RWPE1 (cell line): ENCODE results near the gene FBXO9.

Source experiments
- CTCF ChIA-PET: fragments of 350-600 bp; sonication (Branson Sonifier 250); formaldehyde crosslinking; extraction: SDS; loops from one replicate; lab custom pipeline; 2021; lab: Yijun Ruan, JAX
- POLR2A ChIA-PET: fragments of 400-600 bp; formaldehyde crosslinking; extraction: SDS; loops from one replicate; lab custom pipeline; 2020; ENCODE audit warnings: antibody characterized with exemption; ENCODE audit not compliant: low non-redundant PET; lab: Yijun Ruan, JAX
- DNase-seq: peaks from one replicate; pipeline ENCODE4 v3.0.0; 2012; ENCODE audit warnings: low spot score
- H3K27ac ChIP-seq: fragments of 450-650 bp; 2 replicates; pipeline ENCODE4 v1.5.1; 2017
- CTCF ChIP-seq: fragments of 450-650 bp; conservative IDR thresholded peaks from 2 replicates; pipeline ENCODE4 v1.5.1; 2017; ENCODE audit warnings: low read depth, mild to moderate bottlenecking

Gene FBXO9

GRCh38 chr6:53095716-53096115, 30.5 kb downstream of the FBXO9 start:
- H3K27ac ChIP-seq = no peak overlapping the region
- POLR2A ChIA-PET = no interaction called here
- no peak for DNase-seq
- CTCF ChIA-PET = no interaction called here
- TF ChIP-seq CTCF = no peak

- TF ChIP-seq CTCF = no peak
- ChIA-PET POLR2A (no interaction called here), CTCF (no interaction called here)
- no peak for DNase-seq
- no peak overlapping the region for H3K27ac ChIP-seq
Observed at GRCh38 chr6:53100561-53100960, 35.4 kb downstream of the FBXO9 start.

GRCh38 chr6:53101006-53101405, 35.8 kb downstream of the FBXO9 start:
- CTCF ChIA-PET = no interaction called here
- POLR2A ChIA-PET = no interaction called here
- no peak overlapping the region for H3K27ac ChIP-seq
- no peak for TF ChIP-seq CTCF
- no peak for DNase-seq

GRCh38 chr6:53103993-53104675, 38.9 kb downstream of the FBXO9 start:
- DNase-seq = no peak
- ChIA-PET POLR2A (no interaction called here), CTCF (interaction anchor here (0.5 to 0.7 kb wide), 6 partner anchors 50 to 569 kb away, joined by 3 to 5 read pairs (median 3); no protein-coding TSS in a partner anchor)
- H3K27ac ChIP-seq = no peak overlapping the region
- no peak for TF ChIP-seq CTCF

GRCh38 chr6:53104916-53105315, 39.7 kb downstream of the FBXO9 start:
- ChIA-PET CTCF (interaction anchor here (0.5 to 0.7 kb wide), 5 partner anchors 49 to 569 kb away, joined by 3 to 5 read pairs (median 3); no protein-coding TSS in a partner anchor), POLR2A (no interaction called here)
- H3K27ac ChIP-seq = no peak overlapping the region
- DNase-seq = no peak
- TF ChIP-seq CTCF = no peak

- TF ChIP-seq CTCF = no peak
- DNase-seq = no peak
- H3K27ac ChIP-seq = no peak overlapping the region
- ChIA-PET CTCF (interaction anchor here (0.7 to 0.9 kb wide), 2 partner anchors 428 to 585 kb away, joined by 3 read pairs; no protein-coding TSS in a partner anchor), POLR2A (no interaction called here)
Observed at GRCh38 chr6:53107091-53107490, 41.9 kb downstream of the FBXO9 start.
